NCI-H2227 (cell line): ENCODE results near the gene SLC35A5.

Experiments used
- DNase-seq: peaks from one replicate; lab custom pipeline; 2025; ENCODE audit not compliant: unreplicated experiment; lab: John Stamatoyannopoulos, UW

SLC35A5 gene

GRCh38 chr3:112569265-112569664 lies 7.4 kb downstream of the SLC35A5 start:
- no peak for DNase-seq

GRCh38 chr3:112572701-112573100 lies 10.9 kb downstream of the SLC35A5 start:
- DNase-seq: no peak

GRCh38 chr3:112579232-112579631 lies 17.4 kb downstream of the SLC35A5 start:
- no peak for DNase-seq

GRCh38 chr3:112579697-112580096 lies 17.9 kb downstream of the SLC35A5 start:
- DNase-seq: no peak

DNA sequence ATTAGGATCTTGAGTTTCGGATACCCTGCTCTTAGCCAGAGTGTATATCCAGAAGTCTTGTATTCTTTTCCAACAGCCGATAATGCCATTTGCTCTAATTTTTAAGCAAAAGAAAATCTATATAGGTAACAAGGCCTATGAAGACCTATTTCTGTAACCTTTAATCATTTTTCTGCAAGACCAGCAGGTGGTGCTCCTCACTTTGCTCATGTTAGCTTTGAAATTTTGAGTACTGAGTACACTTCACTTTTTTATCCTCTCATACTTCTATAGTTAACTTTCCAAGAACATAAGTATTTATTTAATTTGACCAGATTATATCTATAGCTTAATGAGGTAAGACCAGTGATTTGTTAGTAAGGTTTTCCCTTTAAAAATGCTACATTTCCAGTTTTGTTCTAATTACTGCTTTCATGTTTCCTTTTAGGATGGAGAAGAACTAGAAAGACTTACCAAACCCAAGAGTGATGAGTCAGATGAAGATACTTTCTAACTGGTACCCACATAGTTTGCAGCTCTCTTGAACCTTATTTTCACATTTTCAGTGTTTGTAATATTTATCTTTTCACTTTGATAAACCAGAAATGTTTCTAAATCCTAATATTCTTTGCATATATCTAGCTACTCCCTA lies 20.5 kb downstream of the SLC35A5 start:
- peak; percentile 20 for DNase-seq

- DNase-seq: no peak
Observed at GRCh38 chr3:112583105-112583504, 21.3 kb downstream of the SLC35A5 start.

- no peak for DNase-seq
Observed at GRCh38 chr3:112585782-112586181, 23.9 kb downstream of the SLC35A5 start.

DNA sequence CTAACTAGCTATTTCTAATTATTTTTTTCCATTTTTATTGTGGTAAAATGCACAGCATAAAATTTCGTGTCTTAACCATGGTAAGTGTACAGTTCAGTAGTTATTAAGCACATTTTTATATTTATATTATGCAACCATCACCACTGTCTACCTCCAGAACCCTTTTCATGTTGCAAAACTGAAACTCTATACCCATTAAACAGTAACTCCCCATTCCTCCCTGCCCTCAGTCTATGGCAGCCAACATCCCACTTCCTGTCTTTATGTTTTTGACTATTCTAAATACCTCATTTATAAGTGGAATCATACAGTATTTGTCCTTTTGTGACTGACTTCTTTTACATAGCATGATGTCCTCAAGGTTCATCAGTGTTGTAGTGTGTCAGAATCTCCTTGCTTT lies 25.5 kb downstream of the SLC35A5 start:
- DNase-seq: no peak

GRCh38 chr3:112593258-112593657 lies 31.4 kb downstream of the SLC35A5 start:
- no peak for DNase-seq

DNA sequence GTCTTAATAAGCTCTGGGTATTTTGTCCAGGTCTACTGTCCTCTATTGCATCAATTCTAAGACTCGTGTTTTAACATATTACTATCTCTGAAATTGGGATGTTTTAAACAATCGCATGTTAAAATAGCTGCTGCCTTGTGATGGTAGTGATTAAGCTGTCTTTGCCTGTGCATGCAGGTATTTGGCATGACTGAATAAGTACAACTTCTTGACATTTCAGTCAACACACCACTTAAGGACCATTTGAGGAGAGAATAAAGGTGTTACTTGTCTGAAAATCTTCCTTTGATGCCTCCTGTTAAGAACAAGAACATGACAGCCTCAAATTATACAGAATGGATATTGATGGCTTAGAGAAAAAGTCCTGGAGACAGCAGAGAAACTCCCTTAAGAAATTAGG lies 33.0 kb downstream of the SLC35A5 start:
- peak; percentile 2 for DNase-seq

- no peak for DNase-seq
Observed at GRCh38 chr3:112597945-112598344, 36.1 kb downstream of the SLC35A5 start.

GRCh38 chr3:112598731-112599130 lies 36.9 kb downstream of the SLC35A5 start:
- no peak for DNase-seq

GRCh38 chr3:112602217-112602838 lies 40.5 kb downstream of the SLC35A5 start:
- DNase-seq: no peak

- DNase-seq: no peak
Observed at GRCh38 chr3:112604536-112604935, 42.7 kb downstream of the SLC35A5 start.

GRCh38 chr3:112605285-112605684 lies 43.4 kb downstream of the SLC35A5 start:
- peak; percentile 74 for DNase-seq

- no peak for DNase-seq
Observed at GRCh38 chr3:112606098-112606497, 44.3 kb downstream of the SLC35A5 start.

GRCh38 chr3:112607863-112608262 lies 46.0 kb downstream of the SLC35A5 start:
- DNase-seq: no peak

GRCh38 chr3:112610121-112610520 lies 48.3 kb downstream of the SLC35A5 start:
- no peak for DNase-seq

DNA sequence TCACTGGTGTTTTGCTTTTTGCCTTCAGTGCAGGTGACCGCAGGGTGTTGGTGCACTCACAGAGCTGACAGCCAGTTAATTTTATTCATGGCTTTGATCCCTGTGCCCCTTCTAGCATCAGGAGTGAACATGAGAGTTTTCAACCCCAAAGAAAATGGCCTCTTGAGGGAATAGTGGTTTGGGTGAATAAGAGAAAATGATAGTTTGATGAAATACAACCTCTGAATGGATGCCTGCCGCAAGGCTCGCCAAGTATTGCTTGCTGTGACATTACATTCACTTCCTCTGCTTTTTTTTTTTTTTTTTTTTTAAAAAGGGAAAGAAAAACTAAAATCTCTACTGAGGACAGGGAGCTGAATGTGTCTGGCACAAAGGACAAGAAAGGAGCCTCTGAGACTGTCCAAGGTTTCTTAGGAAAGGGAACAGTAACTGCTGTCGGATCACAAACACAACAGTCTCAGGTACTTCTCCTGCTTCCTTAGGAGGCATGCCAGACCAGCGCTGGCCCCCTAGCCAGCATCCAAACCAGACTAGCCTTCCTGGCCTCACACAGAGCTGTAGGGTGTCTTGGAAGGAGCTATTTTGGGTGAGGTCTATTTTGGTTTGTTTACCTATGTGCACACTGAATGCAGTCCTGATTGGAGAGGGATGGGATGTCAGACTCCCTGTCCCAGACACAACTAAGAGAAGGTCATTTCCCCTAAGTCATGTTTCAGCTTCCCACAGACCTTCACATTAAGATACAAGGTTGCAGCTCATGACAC lies 50.1 kb downstream of the SLC35A5 start:
- no peak for DNase-seq

DNA sequence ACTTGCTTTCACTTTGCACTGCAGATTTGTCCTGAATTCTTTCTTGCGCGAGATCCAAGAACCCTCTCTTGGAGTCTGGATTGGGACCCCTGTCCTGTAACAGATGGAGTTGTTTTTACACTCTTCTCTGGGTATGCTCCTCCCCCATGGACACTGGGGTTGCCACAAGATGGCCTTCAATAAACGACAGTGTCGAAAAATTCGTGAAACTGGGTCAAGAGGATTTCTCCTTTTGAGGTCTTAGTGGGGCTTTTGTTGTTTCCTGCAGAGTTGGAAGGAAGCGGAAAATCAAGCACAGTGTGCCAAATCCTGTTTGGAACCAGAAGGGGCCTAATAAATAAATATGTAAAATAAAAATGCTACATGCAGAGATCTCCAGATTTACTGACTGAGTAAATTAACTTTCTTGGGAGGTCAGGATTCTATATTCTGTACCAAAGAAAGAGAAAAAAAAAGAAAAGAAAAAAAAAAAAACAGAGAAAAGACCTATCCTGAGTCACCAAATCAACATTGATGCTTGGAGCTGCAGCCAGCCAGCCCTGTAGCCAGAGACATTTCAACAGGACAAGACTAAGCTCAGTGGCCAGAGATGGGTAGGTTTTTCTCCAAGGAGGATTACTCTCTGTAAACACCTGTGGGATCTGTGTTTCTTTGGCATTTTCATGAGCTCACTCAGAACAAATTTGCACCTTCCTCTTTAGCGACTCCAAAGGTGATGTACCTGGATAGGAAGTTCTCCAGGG lies 54.3 kb downstream of the SLC35A5 start:
- no peak for DNase-seq

DNA sequence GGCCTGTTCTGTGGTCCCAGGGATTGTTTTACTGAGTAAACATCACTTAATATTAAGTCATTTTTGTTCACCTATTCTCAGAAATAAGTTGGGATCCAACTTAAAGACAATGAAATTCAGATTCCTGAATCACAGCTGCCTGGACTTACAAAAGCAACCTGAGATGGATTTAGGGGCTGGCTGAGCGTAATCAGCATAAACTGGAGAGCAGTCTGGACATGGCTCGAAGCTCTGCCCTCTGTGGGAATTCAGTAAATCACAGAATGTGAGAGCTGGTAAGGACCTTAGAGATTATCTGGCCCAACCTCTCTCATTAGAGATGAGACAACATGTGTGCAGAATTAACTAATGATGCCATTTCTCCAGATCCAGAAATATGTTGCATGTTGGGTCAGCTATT lies 55.4 kb downstream of the SLC35A5 start:
- no peak for DNase-seq

DNA sequence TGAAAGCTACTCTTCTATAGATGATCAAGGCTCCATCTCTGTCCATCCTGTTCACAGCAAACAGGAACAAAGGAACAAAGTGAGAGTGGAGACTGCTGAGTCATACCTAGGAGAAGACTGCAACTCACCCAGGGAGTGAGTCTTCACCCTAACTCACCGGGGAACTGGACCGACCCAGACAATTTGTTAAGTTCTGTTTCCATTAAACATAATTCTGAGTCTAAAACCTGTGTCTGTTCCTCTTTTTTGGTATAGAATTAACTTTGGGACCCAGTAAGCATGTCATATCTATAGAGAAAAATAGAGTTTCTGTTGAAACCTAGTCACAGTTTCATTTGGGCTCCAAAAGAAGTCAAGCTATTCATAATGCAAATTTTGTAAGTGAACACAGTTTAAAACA lies 57.5 kb downstream of the SLC35A5 start:
- DNase-seq: no peak
